HEK293 (cell line): ENCODE data around the gene C19orf12.

Experiments
- ZNF274 ChIP-seq, 2 experiments: fragments of 200-500 bp in 1 of 2; fragments of 450-650 bp in 1 of 2; sonication (Bioruptor generic) in 1 of 2; formaldehyde crosslinking in 1 of 2; IDR thresholded peaks; 2 replicates each; pipeline versions ENCODE4 v1.5.1 to v1.6.1; 2014 to 2016; ENCODE audit warnings: borderline replicate concordance in 1 of 2, inconsistent platforms in 1 of 2, low read length in 1 of 2, missing biosample characterization in 1 of 2, missing genetic modification characterization in 1 of 2
- ZNF324 ChIP-seq: fragments of 450-650 bp; formaldehyde crosslinking; IDR thresholded peaks from 2 replicates; pipeline ENCODE4 v1.5.1; 2016; ENCODE audit warnings: missing biosample characterization, missing genetic modification characterization

GRCh38 chr19:29731331-29731850 lies 16.3 kb upstream of the C19orf12 start:
- TF ChIP-seq ZNF324 (no peak), ZNF274 (IDR thresholded peaks at IDR 0.05; ENCODE audit: low read length) (no peak), ZNF274 (tag by site-specific recombination; IDR thresholded peaks at IDR 0.05; ENCODE audit: borderline replicate concordance) (no peak)
